Fibroblast of lung (primary cell): ENCODE data around the gene KCNMA1.

ENCODE experiments used
- CTCF ChIP-seq, 2 donors: IDR thresholded peaks in 1 of 2; conservative IDR thresholded peaks in 1 of 2; 1 replicate in 1 of 2; 2 replicates in 1 of 2; pipeline ENCODE4 v1.5.1; 2011 to 2012; ENCODE audit warnings: low read length in 2 of 2, control low read depth in 1 of 2, inconsistent platforms in 1 of 2, low read depth in 1 of 2, mild to moderate bottlenecking in 1 of 2
- EZH2 ChIP-seq: IDR thresholded peaks from 2 replicates; pipeline ENCODE4 v1.5.1; 2012; ENCODE audit warnings: low read length, control low read depth, mild to moderate bottlenecking; ENCODE audit errors: missing control alignments

GRCh38 chr10:77027141-77027540 lies 610.5 kb downstream of the KCNMA1 start:
- TF ChIP-seq CTCF (conservative IDR thresholded peaks at IDR 0.05 in 1 of 2, IDR thresholded peaks at IDR 0.05 in 1 of 2; ENCODE audit: low read depth in 1 of 2, low read length in 2 of 2) (no peak), EZH2 (no peak)
